B cell (primary cell): ENCODE measurements around the gene MAPKAP1.

Source experiments
- EZH2 ChIP-seq: IDR thresholded peaks from 2 replicates; pipeline ENCODE4 v1.6.1; 2012; ENCODE audit warnings: borderline replicate concordance, low read depth, mild to moderate bottlenecking, moderate library complexity, low read length; ENCODE audit not compliant: insufficient read depth, poor library complexity, severe bottlenecking
- TF ChIP-seq, protein P1 (sequence below): fragments of 200-600 bp; IDR thresholded peaks from one replicate; pipeline ENCODE4 v1.8.0; 2022; ENCODE audit warnings: antibody characterized with exemption, mild to moderate bottlenecking

DNA sequence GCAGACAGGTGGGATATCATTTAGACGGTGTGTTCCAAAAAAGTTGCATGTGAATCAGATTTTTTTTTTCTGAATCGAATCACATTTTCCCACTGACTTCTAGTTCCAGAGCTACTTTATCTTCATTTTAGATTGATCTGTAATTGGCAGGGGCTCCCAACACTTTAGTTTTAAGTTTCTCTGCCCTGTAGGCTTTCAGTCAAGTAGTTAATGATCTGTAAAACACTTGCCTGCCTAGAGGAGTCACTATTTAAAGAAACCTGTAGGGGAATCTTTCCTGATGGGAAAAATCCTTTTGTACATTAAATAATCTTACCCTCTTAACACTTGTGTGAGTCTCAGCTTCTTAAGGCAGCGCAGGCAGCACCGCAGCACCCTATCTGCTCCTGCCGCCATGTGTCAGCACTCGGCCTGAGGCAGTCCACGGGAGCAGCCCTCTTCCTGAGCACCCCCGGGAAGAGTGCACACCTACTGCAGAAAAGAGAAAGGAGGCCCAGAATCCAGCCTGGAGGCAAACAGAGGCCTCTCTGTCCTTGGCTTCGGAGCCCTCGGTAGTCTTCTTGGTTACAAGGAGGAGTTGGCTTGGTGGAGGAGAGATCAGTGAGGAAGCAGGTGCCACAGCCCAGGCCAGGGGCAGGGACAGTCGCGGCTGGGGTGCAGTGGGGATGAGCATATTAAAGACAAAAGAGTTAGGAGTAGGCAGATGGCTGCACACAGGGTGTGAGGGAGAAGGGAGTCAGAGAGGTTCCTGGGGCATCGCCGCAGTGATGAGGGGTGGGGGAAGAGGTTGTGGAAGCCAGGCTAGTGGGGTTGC is 236.0 kb downstream of the MAPKAP1 start:
- TF ChIP-seq, protein P1, sequence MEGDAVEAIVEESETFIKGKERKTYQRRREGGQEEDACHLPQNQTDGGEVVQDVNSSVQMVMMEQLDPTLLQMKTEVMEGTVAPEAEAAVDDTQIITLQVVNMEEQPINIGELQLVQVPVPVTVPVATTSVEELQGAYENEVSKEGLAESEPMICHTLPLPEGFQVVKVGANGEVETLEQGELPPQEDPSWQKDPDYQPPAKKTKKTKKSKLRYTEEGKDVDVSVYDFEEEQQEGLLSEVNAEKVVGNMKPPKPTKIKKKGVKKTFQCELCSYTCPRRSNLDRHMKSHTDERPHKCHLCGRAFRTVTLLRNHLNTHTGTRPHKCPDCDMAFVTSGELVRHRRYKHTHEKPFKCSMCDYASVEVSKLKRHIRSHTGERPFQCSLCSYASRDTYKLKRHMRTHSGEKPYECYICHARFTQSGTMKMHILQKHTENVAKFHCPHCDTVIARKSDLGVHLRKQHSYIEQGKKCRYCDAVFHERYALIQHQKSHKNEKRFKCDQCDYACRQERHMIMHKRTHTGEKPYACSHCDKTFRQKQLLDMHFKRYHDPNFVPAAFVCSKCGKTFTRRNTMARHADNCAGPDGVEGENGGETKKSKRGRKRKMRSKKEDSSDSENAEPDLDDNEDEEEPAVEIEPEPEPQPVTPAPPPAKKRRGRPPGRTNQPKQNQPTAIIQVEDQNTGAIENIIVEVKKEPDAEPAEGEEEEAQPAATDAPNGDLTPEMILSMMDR: no peak
- no peak for TF ChIP-seq EZH2
